T-helper 2 cell (primary cell): ENCODE results near the gene AMY2A.
"Not testable (repeated sequence)": the region's sequence is repeated elsewhere in the genome, so short reads cannot be mapped to it uniquely, and the experiment has no call there.

Experiments
- DNase-seq, 5 experiments: peaks; one replicate each; pipeline versions ENCODE4 v3.0.0 to v3.0.0-alpha.2; 2012 to 2022
- total RNA-seq, 2 donors: gene quantifications; one replicate each; lab custom pipeline; 2026; lab: John Stamatoyannopoulos, UW

The AMY2A gene
- 0.13 to 0.62 reads per million in 2 donors for total RNA-seq

DNA sequence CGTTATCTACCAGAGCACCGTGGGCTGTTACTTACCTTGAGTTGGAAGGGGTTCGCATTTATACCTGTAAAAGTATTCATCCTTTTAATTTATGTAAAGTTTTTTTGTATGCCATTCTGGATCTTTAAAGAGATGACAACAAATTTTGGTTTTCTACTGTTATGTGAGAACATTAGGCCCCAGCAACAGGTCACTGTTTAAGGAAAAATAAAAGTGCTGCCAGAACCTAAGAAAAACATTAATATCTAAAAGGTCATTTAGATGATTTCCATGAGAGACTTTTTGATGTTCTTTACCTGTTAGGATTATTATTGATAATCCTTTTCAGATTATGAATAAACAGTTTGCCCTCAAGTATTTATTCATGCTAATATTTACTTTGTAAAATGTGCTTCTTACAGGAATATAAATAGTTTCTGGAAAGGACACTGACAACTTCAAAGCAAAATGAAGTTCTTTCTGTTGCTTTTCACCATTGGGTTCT lies at the start of gene AMY2A:
Gene AMY2A (plus strand): TSS at position 434 of the 484 bp plus-strand sequence. CDS start 14 bp downstream, at position 448.
- not testable (repeated sequence) for DNase-seq

DNA sequence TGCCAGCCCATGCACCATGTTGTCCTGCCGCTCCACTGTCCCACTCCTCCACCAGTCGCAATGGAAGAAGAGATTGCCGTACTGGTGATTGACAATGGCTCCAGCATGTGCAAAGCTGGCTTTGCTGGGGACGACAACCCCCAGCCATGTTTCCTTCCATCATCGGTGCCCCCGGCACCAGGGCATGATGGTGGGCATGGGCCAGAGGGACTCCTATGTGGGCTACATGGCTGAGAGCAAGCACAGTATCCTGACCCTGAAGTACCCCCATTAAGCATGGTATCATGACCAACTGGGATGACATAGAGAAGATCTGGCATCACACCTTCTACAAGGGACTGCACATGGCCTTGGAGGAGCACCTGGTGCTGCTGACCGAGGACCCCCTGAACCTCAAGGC lies 47.7 kb upstream of the AMY2A start:
- DNase-seq = no peak

DNA sequence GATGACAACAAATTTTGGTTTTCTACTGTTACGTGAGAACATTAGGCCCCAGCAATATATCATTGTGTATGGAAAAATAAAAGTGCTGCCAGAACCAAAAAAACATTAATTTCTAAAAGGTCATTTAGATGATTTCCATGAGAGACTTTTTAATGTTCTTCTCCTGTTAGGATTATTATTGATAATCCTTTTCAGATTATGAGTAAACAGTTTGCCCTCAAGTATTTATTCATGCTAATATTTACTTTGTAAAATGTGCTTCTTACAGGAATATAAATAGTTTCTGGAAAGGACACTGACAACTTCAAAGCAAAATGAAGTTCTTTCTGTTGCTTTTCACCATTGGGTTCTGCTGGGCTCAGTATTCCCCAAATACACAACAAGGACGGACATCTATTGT lies 45.9 kb upstream of the AMY2A start, which contains the start of gene AMY2B:
Gene AMY2B (plus strand): TSS at position 301 of the 400 bp plus-strand sequence. CDS start 14 bp downstream, at position 315.
- DNase-seq = not testable (repeated sequence)

DNA sequence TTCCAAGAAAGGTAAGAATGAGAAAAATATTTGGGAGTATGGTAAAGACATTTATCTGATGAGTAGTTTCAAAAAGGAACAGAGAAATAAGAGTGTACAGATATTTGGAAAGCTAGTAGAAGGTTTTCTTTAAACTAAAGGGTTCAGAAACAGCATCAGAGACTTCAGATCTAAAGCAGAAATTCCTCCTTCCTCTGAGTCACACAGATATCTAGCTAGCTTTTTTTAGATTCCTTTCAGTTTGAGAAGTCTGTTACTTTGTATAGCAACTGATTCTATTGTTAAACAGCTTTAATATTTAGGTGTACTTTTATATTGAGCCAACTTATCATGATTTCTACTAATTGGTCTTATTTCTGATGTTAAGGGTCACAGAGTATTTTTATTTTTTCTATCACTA lies 41.2 kb upstream of the AMY2A start:
- no peak for DNase-seq

DNA sequence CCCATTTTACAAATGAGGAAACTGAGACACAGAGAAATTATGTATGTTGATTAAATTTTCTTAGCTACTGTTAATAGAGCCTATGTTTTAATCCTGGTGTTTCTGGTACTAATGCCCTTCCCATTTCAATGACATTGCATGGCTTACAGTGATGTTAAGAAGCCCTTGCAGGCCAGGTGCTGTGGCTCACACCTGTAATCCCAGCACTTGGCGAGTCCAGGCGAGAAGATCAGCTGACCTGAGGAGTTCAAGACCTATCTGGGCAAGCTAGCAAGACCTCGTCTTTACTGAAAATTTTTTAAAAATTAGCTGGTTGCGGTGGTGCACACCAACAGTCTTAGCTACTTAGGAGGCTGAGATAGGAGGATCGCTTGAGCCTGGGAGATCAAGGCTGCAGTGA lies 40.4 kb upstream of the AMY2A start:
- not testable (repeated sequence) for DNase-seq

DNA sequence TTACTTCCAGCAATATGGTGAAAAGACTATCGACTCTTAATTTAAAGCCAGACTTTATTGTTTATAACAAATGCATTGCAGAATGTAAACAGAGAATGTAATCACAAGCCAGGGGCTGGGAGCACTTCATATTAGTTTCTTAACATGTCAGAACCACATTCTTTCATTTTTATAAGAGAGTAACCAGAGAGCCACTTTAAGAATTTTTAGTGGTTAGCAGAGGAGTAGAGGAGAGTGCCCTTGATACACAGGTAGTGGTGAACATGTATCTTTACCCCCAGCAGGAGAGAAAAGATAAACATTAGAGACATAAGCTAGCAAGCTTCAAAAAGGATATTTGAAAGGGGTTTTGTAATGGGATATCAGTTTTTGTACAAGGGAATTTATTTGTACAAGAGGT lies 34.8 kb upstream of the AMY2A start:
- DNase-seq = no peak

DNA sequence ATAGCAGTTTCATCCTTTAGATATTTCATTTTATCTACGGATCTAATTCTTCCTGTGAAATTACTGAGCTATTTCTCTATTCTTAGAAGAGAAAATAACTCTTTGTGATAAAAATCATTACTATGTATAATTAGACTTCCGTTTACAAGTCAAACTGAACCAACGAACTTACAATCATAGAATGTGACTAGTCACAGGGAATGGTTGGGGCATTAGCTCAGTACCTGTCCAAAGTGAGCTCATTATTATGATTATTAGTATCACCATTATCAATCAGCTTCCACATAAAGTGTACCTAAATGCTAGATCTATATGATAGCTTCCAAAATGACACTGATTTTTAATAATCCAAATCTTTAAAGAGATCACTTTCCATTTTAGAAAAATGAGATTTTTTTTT lies 33.3 kb upstream of the AMY2A start:
- no peak for DNase-seq

DNA sequence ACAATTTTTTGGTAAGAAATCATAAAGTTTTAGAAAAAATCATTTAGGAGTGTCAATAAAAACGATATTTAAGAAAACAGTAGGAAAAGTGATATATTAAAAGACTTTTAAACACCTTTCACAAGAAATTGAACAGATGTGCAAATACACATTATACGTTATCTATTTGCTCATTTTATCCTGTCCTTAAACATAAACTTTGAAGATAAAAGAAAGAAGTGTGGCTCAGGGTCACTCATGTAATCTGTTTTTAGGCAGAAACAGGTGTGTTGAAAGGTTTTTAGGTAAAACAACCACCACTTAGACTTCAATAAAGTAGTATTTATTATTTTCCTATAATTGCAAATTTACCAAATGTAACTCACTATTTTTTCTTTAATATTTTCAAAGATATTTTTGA lies 32.7 kb upstream of the AMY2A start:
- no peak for DNase-seq

DNA sequence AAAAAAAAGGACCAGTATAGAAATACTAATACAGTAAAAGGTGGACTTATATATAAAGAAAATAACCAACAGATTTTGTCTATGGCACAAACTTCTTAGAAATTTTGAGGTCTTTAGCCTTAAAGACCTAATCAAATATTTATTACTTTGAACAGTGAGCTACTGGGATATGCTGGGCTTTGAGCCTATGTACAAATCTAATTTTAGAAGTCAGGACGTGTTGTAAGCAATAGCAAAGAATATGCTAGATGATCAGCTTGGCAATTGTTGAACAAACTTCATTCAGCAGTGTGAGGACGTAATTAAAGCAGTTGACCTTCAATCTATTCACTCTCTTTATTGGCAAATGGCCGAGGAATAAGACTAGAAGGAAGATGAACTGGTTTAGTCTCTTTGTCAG lies 14.5 kb upstream of the AMY2A start:
- DNase-seq = not testable (repeated sequence)

DNA sequence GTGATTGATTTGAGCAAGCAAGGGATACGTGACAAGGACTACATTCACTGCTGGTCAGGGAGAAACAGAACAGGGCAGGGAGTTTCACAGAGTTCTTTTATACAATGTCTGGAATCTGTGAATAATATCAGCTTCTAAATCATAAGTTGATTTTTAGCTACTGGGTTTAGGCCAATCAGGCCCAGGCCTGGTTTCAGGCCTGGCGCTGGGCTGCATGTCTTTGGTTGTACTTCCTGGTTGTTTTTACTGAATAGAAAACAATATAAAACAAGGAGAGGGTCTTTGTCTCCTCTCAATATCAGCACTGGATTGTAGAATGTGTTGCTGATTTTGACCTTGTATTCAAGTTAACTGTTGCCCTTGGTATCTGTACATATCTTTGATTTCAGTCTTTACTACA lies 865 bp upstream of the AMY2A start:
- no peak for DNase-seq

DNA sequence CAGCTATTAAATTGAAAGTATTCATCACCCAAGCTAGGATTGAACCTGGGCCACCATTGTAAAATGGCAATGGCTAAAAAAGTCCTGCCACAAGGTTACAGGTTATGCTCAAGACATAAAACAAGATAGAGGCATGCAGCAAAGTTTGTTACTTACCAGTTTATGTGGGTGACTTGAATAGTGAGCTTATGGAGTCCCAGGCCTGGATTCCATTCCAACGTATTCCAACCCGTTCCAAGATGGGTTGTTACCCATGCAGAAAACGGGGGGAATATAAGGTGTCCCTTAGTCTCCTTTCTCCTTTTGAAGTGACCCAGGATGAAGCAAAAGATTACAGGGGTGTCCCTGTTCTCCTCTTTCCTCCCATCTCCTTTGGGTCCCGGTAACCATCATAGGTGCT lies 10.2 kb downstream of the AMY2A start:
- not testable (repeated sequence) for DNase-seq

DNA sequence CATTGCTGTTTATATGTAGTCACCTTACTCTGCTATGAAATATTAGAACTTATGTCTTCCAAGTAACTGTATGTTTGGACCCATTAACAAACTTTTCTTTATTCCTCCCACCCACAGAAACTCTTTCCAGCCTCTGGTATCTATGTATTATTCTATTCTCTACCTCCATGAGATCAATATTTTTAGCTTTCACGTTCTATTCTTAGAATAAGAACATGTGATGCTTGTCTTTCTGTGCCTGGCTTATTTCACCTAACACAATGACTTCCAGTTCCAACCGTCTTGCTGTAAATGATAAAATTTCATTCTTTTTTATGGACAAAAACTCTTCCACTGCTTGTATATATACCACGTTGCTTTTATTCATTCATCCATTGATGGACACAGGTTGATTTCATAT lies 24.0 kb downstream of the AMY2A start:
- DNase-seq = not testable (repeated sequence)

DNA sequence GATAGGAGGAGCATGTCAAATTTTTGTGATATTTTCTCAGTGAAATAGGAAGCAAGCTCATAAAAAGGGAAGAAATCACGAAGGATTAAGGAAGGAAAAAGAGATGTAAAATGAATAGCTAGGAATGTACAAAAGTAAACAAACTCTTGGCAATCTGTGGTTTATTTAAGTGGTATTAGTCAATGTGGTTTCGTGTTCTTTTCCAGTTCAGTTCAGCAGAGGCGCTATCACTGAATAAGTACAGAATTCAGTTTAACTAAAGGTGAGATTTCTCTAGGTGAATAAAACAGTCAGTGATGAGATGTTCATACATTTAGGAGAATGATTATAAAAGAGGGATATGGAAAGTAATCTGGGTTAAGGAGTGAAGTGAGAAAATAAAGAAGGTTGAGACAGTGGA lies 26.7 kb downstream of the AMY2A start:
- DNase-seq = not testable (repeated sequence)

DNA sequence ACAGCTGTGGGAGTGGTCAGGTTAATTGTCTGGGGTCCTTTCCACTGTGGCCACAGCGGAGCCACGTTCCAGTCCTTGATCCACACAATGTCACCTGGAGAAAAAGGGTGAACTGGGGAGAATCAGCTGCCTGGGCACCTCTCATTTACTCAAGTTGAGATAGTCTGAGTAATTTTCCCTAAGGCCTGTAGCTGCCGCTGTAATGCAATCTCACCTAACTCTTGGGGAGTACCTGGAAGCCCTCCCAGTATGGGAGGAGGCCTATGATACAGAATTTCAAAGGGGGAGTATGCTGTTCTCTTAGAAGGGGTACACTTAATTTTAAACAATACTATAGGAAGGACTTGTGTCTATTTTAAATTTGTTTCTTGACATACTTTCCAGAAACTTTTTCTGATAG lies 33.1 kb downstream of the AMY2A start:
- DNase-seq = not testable (repeated sequence)

DNA sequence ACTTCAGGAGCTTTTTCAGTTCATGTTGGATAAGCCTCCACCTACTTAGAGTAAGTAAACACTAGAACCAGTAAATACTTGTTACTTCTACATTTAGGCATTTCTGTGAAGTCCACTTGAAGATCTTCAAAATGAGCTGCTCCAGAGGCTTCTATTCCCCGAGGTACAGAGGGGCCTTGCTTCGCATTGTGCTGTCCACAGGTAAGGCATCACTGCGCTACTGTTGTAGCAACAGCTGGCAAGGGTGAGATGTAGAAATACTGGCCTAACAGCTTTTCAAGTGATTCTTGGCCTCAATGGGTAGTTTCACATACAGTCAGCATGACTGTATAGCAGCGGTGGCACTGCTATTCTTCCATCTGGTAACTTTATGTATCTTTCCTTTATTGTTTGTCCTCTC lies 33.7 kb downstream of the AMY2A start:
- not testable (repeated sequence) for DNase-seq

DNA sequence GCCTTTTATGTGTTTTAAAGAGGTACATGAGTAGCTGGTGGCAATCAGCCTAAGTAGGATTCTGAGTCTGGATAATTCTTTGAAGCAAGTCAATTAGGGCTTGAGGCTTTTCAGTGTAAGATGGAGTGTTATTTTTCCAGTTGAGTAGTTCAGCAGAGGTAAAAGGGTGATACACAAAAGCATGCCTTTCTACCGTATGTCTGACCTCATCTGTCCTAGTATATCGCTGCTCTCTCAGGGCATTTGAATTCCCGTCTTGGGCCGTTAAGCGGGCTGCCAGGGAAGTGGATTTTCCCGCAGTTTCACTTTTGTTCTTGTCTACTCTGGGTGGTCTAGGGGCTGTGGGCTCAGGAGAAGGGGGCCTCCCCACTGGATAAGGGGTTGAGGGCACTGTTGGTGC lies 36.9 kb downstream of the AMY2A start:
- DNase-seq = not testable (repeated sequence)

DNA sequence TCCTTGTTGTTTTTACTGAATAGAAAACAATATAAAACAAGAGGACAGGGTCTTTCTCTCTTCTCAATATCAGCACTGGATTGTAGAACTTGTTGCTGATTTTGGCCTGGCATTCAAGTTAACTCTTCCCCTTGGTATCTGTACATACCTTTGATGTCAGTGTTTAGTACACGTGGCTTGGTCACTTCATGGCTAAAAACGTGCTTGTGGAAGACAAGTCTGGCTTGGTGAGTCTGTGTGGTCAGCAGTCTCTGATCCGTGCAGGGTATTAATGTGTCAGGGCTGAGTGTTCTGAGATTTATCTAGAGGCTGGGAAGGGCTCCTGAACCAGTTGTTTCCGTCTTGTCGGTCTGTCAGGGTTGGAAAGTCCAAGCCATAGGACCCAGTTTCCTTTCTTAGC lies 38.2 kb downstream of the AMY2A start, which contains the start of gene AMY1A:
Gene AMY1A (plus strand): TSS at position 301 of the 400 bp plus-strand sequence. CDS start 571 bp downstream, outside the sequence.
- not testable (repeated sequence) for DNase-seq
